IMR-90 (cell line): ENCODE measurements around the gene DTL. TPM values are rescaled to one million over a fixed set of nuclear protein-coding genes. Genes with fewer than 3 reads are reported as not detected.

Experiments used
- ATAC-seq: fragments of 200-7000 bp; cut with Tn5 transposase; 2 replicates; pipeline ENCODE4 v1.9.1; 2020; ENCODE audit warnings: low read depth, mild to moderate bottlenecking, moderate library complexity
- BruUV-seq: library from RNA; stranded (reverse); fragments of 400-500 nt; replicated peaks from 2 replicates; lab custom pipeline; 2021; lab: Mats Ljungman, UMichigan
- CTCF ChIA-PET: fragments of 300-600 bp; formaldehyde crosslinking; extraction: SDS; loops from one replicate; lab custom pipeline; 2021; ENCODE audit warnings: antibody characterized with exemption; lab: Yijun Ruan, JAX
- POLR2A ChIA-PET: fragments of 300-600 bp; sonication (Branson Sonifier 250); formaldehyde crosslinking; loops from one replicate; lab custom pipeline; 2022; ENCODE audit warnings: antibody characterized with exemption; ENCODE audit not compliant: unreplicated experiment; lab: Charles Lee
- DNase-seq: peaks from one replicate; pipeline ENCODE4 v3.0.0; 2013
- H2AFZ ChIP-seq: replicated peaks from 2 replicates; pipeline ENCODE3; 2013; ENCODE audit warnings: low read length, mild to moderate bottlenecking; ENCODE audit not compliant: poor library complexity
- H2AK5ac ChIP-seq: 2 replicates; pipeline ENCODE4 v1.6.1; 2013; ENCODE audit warnings: low read depth, low read length, inconsistent platforms
- H2AK9ac ChIP-seq: replicated peaks from 2 replicates; pipeline ENCODE3; 2013; ENCODE audit warnings: mild to moderate bottlenecking, low read depth, low read length, moderate library complexity; ENCODE audit not compliant: poor library complexity
- H2BK120ac ChIP-seq: 2 replicates; pipeline ENCODE4 v1.6.1; 2013; ENCODE audit warnings: low read depth, low read length, inconsistent platforms
- H2BK15ac ChIP-seq: 3 replicates; pipeline ENCODE4 v1.6.1; 2013; ENCODE audit warnings: low read depth, low read length, inconsistent platforms
- H2BK20ac ChIP-seq: 2 replicates; pipeline ENCODE4 v1.6.1; 2013; ENCODE audit warnings: low read depth, mild to moderate bottlenecking, inconsistent platforms, low read length, moderate library complexity
- H2BK5ac ChIP-seq: 2 replicates; pipeline ENCODE4 v1.6.1; 2013; ENCODE audit warnings: mild to moderate bottlenecking, low read depth, low read length, inconsistent platforms; ENCODE audit not compliant: poor library complexity, severe bottlenecking
- H3K14ac ChIP-seq: replicated peaks from 2 replicates; pipeline ENCODE4 v1.6.1; 2013; ENCODE audit warnings: low read depth, low read length, inconsistent platforms
- H3K18ac ChIP-seq: 2 replicates; pipeline ENCODE4 v1.6.1; 2013; ENCODE audit warnings: low read depth, low read length, control low read depth
- H3K23ac ChIP-seq: 2 replicates; pipeline ENCODE4 v1.6.1; 2013; ENCODE audit warnings: low read depth, low read length, inconsistent platforms
- H3K27ac ChIP-seq: 2 replicates; pipeline ENCODE4 v1.5.1; 2013; ENCODE audit warnings: mild to moderate bottlenecking, control low read depth, low read length; ENCODE audit not compliant: insufficient read depth
- H3K27me3 ChIP-seq: 2 replicates; pipeline ENCODE4 v1.6.1; 2013; ENCODE audit warnings: low read length; ENCODE audit not compliant: control insufficient read depth, insufficient read depth
- H3K36me3 ChIP-seq: 2 replicates; pipeline ENCODE4 v1.6.1; 2013; ENCODE audit warnings: low read length, mixed read lengths; ENCODE audit not compliant: control insufficient read depth, insufficient read depth
- H3K4ac ChIP-seq: 2 replicates; pipeline ENCODE4 v1.6.1; 2013; ENCODE audit warnings: low read depth, low read length, inconsistent platforms
- H3K4me1 ChIP-seq: 2 replicates; pipeline ENCODE4 v1.6.1; 2013; ENCODE audit warnings: low read length, mixed read lengths; ENCODE audit not compliant: control insufficient read depth, insufficient read depth
- H3K4me2 ChIP-seq: 2 replicates; pipeline ENCODE4 v1.6.1; 2013; ENCODE audit warnings: low read depth, mild to moderate bottlenecking, control low read depth, low read length, moderate library complexity
- H3K4me3 ChIP-seq: 2 replicates; pipeline ENCODE4 v1.5.1; 2013; ENCODE audit warnings: low read depth, mild to moderate bottlenecking, control low read depth, low read length, moderate library complexity; ENCODE audit not compliant: insufficient read depth
- H3K56ac ChIP-seq: 2 replicates; pipeline ENCODE4 v1.6.1; 2013; ENCODE audit warnings: low read length, inconsistent platforms; ENCODE audit not compliant: insufficient read depth; ENCODE audit errors: extremely low read depth
- H3K79me1 ChIP-seq, 2 experiments: 2 replicates each; pipeline ENCODE4 v1.6.1; 2013; ENCODE audit warnings: low read length in 2 of 2, inconsistent platforms in 1 of 2, low read depth in 1 of 2
- H3K9ac ChIP-seq: 2 replicates; pipeline ENCODE4 v1.6.1; 2013; ENCODE audit warnings: low read depth, low read length, control low read depth
- H3K9me1 ChIP-seq: 2 replicates; pipeline ENCODE4 v1.6.1; 2013; ENCODE audit warnings: low read length, inconsistent platforms; ENCODE audit not compliant: insufficient read depth
- H3K9me3 ChIP-seq: 2 replicates; pipeline ENCODE4 v1.6.1; 2013; ENCODE audit warnings: low read length; ENCODE audit not compliant: control insufficient read depth, insufficient read depth
- H4K20me1 ChIP-seq: 2 replicates; pipeline ENCODE4 v1.6.1; 2013; ENCODE audit warnings: low read length, inconsistent platforms; ENCODE audit not compliant: insufficient read depth
- H4K5ac ChIP-seq: 2 replicates; pipeline ENCODE4 v1.6.1; 2013; ENCODE audit warnings: mild to moderate bottlenecking, low read depth, low read length, control low read depth
- H4K8ac ChIP-seq, 2 experiments: 2 replicates each; pipeline ENCODE4 v1.6.1; 2013; ENCODE audit warnings: low read depth in 2 of 2, low read length in 2 of 2, control low read depth in 1 of 2, inconsistent platforms in 1 of 2
- H4K91ac ChIP-seq: 2 replicates; pipeline ENCODE4 v1.6.1; 2013; ENCODE audit warnings: low read depth, low read length, inconsistent platforms; ENCODE audit not compliant: insufficient read depth
- BHLHE40 ChIP-seq: fragments of 150-350 bp; IDR thresholded peaks from 2 replicates; pipeline ENCODE4 v1.6.1; 2016; ENCODE audit warnings: mild to moderate bottlenecking, low read depth, low read length
- CEBPB ChIP-seq: IDR thresholded peaks from 2 replicates; pipeline ENCODE4 v1.6.1; 2012; ENCODE audit warnings: low read depth, low read length, improper control_type of control experiment
- CHD1 ChIP-seq: IDR thresholded peaks from 2 replicates; pipeline ENCODE4 v1.6.1; 2012; ENCODE audit warnings: low read depth, low read length, improper control_type of control experiment
- CTCF ChIP-seq: conservative IDR thresholded peaks from 2 replicates; pipeline ENCODE4 v1.5.1; 2012; ENCODE audit warnings: mild to moderate bottlenecking, low read depth, low read length, improper control_type of control experiment
- ELK1 ChIP-seq: fragments of 150-350 bp; IDR thresholded peaks from 2 replicates; pipeline ENCODE4 v1.6.1; 2016; ENCODE audit warnings: low read depth, mild to moderate bottlenecking, low read length, moderate library complexity, borderline replicate concordance
- FOS ChIP-seq: fragments of 150-350 bp; IDR thresholded peaks from 2 replicates; pipeline ENCODE4 v1.6.1; 2016; ENCODE audit warnings: low read depth, low read length
- MAZ ChIP-seq: IDR thresholded peaks from 2 replicates; pipeline ENCODE4 v1.6.1; 2012; ENCODE audit warnings: low read depth, mild to moderate bottlenecking, low read length, improper control_type of control experiment, moderate library complexity, borderline replicate concordance
- NFE2L2 ChIP-seq: fragments of 150-350 bp; IDR thresholded peaks from 2 replicates; pipeline ENCODE4 v1.6.1; 2016; ENCODE audit warnings: low read depth, mild to moderate bottlenecking, low read length
- POLR2A ChIP-seq: IDR thresholded peaks from 2 replicates; pipeline ENCODE4 v1.6.1; 2012; ENCODE audit warnings: mild to moderate bottlenecking, low read depth, low read length
- RAD21 ChIP-seq: IDR thresholded peaks from 2 replicates; pipeline ENCODE4 v1.6.1; 2012; ENCODE audit warnings: low read length, improper control_type of control experiment
- RCOR1 ChIP-seq: IDR thresholded peaks from 2 replicates; pipeline ENCODE4 v1.6.1; 2012; ENCODE audit warnings: mild to moderate bottlenecking, low read length, improper control_type of control experiment; ENCODE audit not compliant: insufficient replicate concordance
- SMC3 ChIP-seq: fragments of 150-350 bp; IDR thresholded peaks from 2 replicates; pipeline ENCODE4 v1.6.1; 2016; ENCODE audit warnings: low read depth, mild to moderate bottlenecking, antibody characterized with exemption, low read length, moderate library complexity
- USF2 ChIP-seq: fragments of 150-350 bp; IDR thresholded peaks from 2 replicates; pipeline ENCODE4 v1.6.1; 2017; ENCODE audit warnings: mild to moderate bottlenecking, antibody characterized with exemption, low read length, low read depth
- WGBS, 2 experiments: methylation state at CpG; one replicate each; pipeline versions ENCODE4 v1.1.5 to v1.1.7; 2013; ENCODE audit warnings: missing lambda C conversion rate in 2 of 2; ENCODE audit not compliant: insufficient read length in 1 of 2; ENCODE audit errors: extremely low coverage in 2 of 2; 5-methylcytosine and 5-hydroxymethylcytosine counted together
- dilution Hi-C: fragments of 300-500 bp; cut with HindIII; formaldehyde crosslinking; loops from one replicate; pipeline ENCODE4 v1.14.3; 2018; ENCODE audit warnings: low sequenced_read_pairs; ENCODE audit not compliant: unreplicated experiment
- in situ Hi-C: fragments of 300-500 bp; cut with MboI; formaldehyde crosslinking; loops from 3 replicates; pipeline ENCODE4 v1.14.3; 2019; ENCODE audit warnings: low sequenced_read_pairs, inconsistent platforms, mixed read lengths
- intact Hi-C: fragments of 100-400 bp; cut with micrococcal nuclease; formaldehyde crosslinking; loops from 2 replicates; pipeline ENCODE4 v1.10.0; 2022
- polyA plus RNA-seq, 3 experiments: library from polyadenylated mRNA; depleted of rRNA; stranded (reverse); fragments of >200 nt; gene quantifications; 2 replicates each; pipeline ENCODE4 v1.2.3, GENCODE V29; 2012; ENCODE audit warnings: low replicate concordance in 1 of 3
- total RNA-seq: library from RNA; depleted of rRNA; stranded (reverse); fragments of >200 nt; gene quantifications from 2 replicates; pipeline ENCODE4 v1.2.3, GENCODE V29; 2012

Gene DTL
- total and polyA plus RNA-seq, 2 of the 4 experiments (the other 2 are of a cell fraction): 11.8 to 19.9 TPM

GRCh38 chr1:212104586-212105325 lies 69.2 kb downstream of the DTL start:
- H2AFZ ChIP-seq: no peak overlapping the region
- no peak overlapping the region for H3K4me3 ChIP-seq
- H3K23ac ChIP-seq: no peak overlapping the region
- H4K5ac ChIP-seq: no peak overlapping the region
- H2BK5ac ChIP-seq: no peak overlapping the region
- WGBS, 2 experiments: no CpG with 5 or more reads among the region's 3 CpGs
- H3K9ac ChIP-seq: no peak overlapping the region
- no peak overlapping the region for H2AK5ac ChIP-seq
- no peaks in the 10 kb centered on the region for H3K27me3 ChIP-seq
- no peak overlapping the region for H2AK9ac ChIP-seq
- in situ Hi-C loops (no loop called here), intact Hi-C loops (no loop called here), dilution Hi-C loops (no loop called here)
- no peak overlapping the region for H3K56ac ChIP-seq
- peaks cover 0 to 9% of the 10 kb centered on the region in 2 experiments; a peak in 2 of 4 replicates for H3K79me1 ChIP-seq
- H3K4me2 ChIP-seq: no peak overlapping the region
- H4K20me1 ChIP-seq: no peaks in the 10 kb centered on the region
- H3K36me3 ChIP-seq: peaks cover 1% of the 10 kb centered on the region; the same call in 1 of the 2 replicates
- H4K8ac ChIP-seq: no peak overlapping the region
- H2BK120ac ChIP-seq: no peak overlapping the region
- POLR2A ChIA-PET: interaction anchor here (0.6 kb wide), 1 partner anchor 27 kb away, joined by 4 read pairs; no protein-coding TSS in a partner anchor
- no peak overlapping the region for H3K4ac ChIP-seq
- no peak overlapping the region for H2BK15ac ChIP-seq
- no peak overlapping the region for H3K14ac ChIP-seq
- H3K9me3 ChIP-seq: no peaks in the 10 kb centered on the region
- H3K4me1 ChIP-seq: peaks cover 2% of the 10 kb centered on the region; the same call in 1 of the 2 replicates
- no TSS peak for BruUV-seq
- H4K91ac ChIP-seq: no peak overlapping the region
- no peak overlapping the region for H2BK20ac ChIP-seq
- H3K18ac ChIP-seq: no peak overlapping the region
- TF ChIP-seq RAD21 (no peak), SMC3 (no peak), ELK1 (no peak), NFE2L2 (no peak), MAZ (no peak), CEBPB (no peak), FOS (no peak), CHD1 (no peak), BHLHE40 (no peak), RCOR1 (no peak), USF2 (no peak), CTCF (no peak), POLR2A (no peak)
- no peak for DNase-seq
- CTCF ChIA-PET: interaction anchor here (0.7 to 2.2 kb wide), 2 partner anchors 14 to 20 kb away, joined by 3 to 5 read pairs; no protein-coding TSS in a partner anchor
- peak; percentile 60 for ATAC-seq
- peaks cover 4% of the 10 kb centered on the region; the same call in 1 of the 2 replicates for H3K9me1 ChIP-seq
- H3K27ac ChIP-seq: no peak overlapping the region
